Upper lobe of left lung (tissue), 6 donors: ENCODE results near the gene SMPD3. TPM values are rescaled to one million over a fixed set of nuclear protein-coding genes. Genes with fewer than 3 reads are reported as not detected.

Experiments
- ATAC-seq, 2 donors: fragments of 200-7000 bp; cut with Tn5 transposase; one replicate each; pipeline ENCODE4 v1.9.1; 2022; ENCODE audit warnings: mild to moderate bottlenecking in 2 of 2, moderate library complexity in 2 of 2; ENCODE audit not compliant: low FRiP score in 2 of 2
- DNase-seq, 2 donors: peaks; one replicate each; pipeline ENCODE4 v3.0.0-alpha.2; 2019 to 2020
- H3K27ac ChIP-seq, 4 donors: fragments of 200-600 bp; sonication (generic); one replicate each; pipeline ENCODE4 v1.5.1; 2016 to 2019
- H3K27me3 ChIP-seq, 4 donors: fragments of 200-600 bp; sonication (generic); one replicate each; pipeline ENCODE4 v1.5.1; 2017 to 2019
- H3K36me3 ChIP-seq, 4 donors: fragments of 200-600 bp; sonication (generic); one replicate each; pipeline ENCODE4 v1.5.1; 2016 to 2019
- H3K4me1 ChIP-seq, 4 donors: fragments of 200-600 bp; sonication (generic); one replicate each; pipeline ENCODE4 v1.5.1; 2018 to 2019
- H3K4me3 ChIP-seq, 4 donors: fragments of 200-600 bp; sonication (generic); one replicate each; pipeline ENCODE4 v1.5.1; 2017 to 2019; ENCODE audit warnings: mild to moderate bottlenecking in 2 of 4, moderate library complexity in 1 of 4
- H3K9me3 ChIP-seq, 4 donors: fragments of 200-600 bp; sonication (generic); one replicate each; pipeline ENCODE4 v1.5.1; 2018 to 2019
- CTCF ChIP-seq, 6 experiments: fragments of 450-650 bp in 4 of 6; fragments of 200-600 bp in 2 of 6; sonication (generic) in 2 of 6; IDR thresholded peaks; one replicate each; pipeline ENCODE4 v1.5.1; 2016 to 2019; ENCODE audit warnings: antibody characterized with exemption in 6 of 6
- EP300 ChIP-seq, 4 donors: sonication (generic); formaldehyde crosslinking; IDR thresholded peaks; one replicate each; pipeline ENCODE4 v1.5.1; 2017; ENCODE audit warnings: antibody characterized with exemption in 4 of 4, control low read depth in 2 of 4
- POLR2A ChIP-seq, 4 donors: fragments of 450-650 bp; IDR thresholded peaks; one replicate each; pipeline ENCODE4 v1.5.1; 2016 to 2017; ENCODE audit warnings: antibody characterized with exemption in 4 of 4, mild to moderate bottlenecking in 2 of 4
- POLR2AphosphoS5 ChIP-seq, 2 donors: sonication (generic); formaldehyde crosslinking; IDR thresholded peaks; one replicate each; pipeline ENCODE4 v1.5.1; 2017; ENCODE audit warnings: antibody characterized with exemption in 2 of 2
- WGBS, 2 donors: methylation state at CpG; one replicate each; pipeline ENCODE4 v1.1.5; 2017 to 2018; 5-methylcytosine and 5-hydroxymethylcytosine counted together
- total RNA-seq, 6 donors: library from RNA; depleted of rRNA in 4 of 6; stranded (reverse); fragments of >200 nt in 4 of 6; gene quantifications; one replicate each; pipeline versions ENCODE4 v1.1.0 to v1.2.1, GENCODE V29; 2016 to 2021
- donor health status: DM: no; HTN: no; CAD: no; lungs with moderate emphysema.
- donor health status: DM: no; HTN: yes; CAD: no; lungs with severe emphysema.

The SMPD3 gene
- total RNA-seq, 6 donors from 2014 or later: 1.2 to 10.7 (median 3.2) TPM

- H3K27me3 ChIP-seq: no peaks in the 10 kb centered on the region
- H3K36me3 ChIP-seq: peaks cover 10 to 55% (median 15%) of the 10 kb centered on the region in 4 donors
- no peak overlapping the region for H3K27ac ChIP-seq
- ATAC-seq (no peak), DNase-seq (peak in 1 of 2 donors; percentile 3)
- H3K4me3 ChIP-seq: no peak overlapping the region
- peaks cover 0 to 10% (median 2%) of the 10 kb centered on the region in 4 donors for H3K4me1 ChIP-seq
- H3K9me3 ChIP-seq: no peaks in the 10 kb centered on the region
- TF ChIP-seq CTCF (IDR thresholded peaks at IDR 0.05): no peak
- TF ChIP-seq POLR2A (IDR thresholded peaks at IDR 0.05): no peak
- no peak for TF ChIP-seq EP300 (IDR thresholded peaks at IDR 0.05)
- no peak for TF ChIP-seq POLR2AphosphoS5 (IDR thresholded peaks at IDR 0.05)
- whole genome bisulfite sequencing, 2 donors: 90 to 99% methylated on average over 8 of the region's 8 CpGs
Observed at GRCh38 chr16:68324780-68325357, 123.4 kb downstream of the SMPD3 start.

- H3K27me3 ChIP-seq: no peaks in the 10 kb centered on the region
- H3K36me3 ChIP-seq: peaks cover 10 to 60% (median 16%) of the 10 kb centered on the region in 4 donors
- peak in 1 of 2 donors; percentile 6 for DNase-seq
- peaks cover 0 to 10% (median 2%) of the 10 kb centered on the region in 4 donors for H3K4me1 ChIP-seq
- TF ChIP-seq CTCF (IDR thresholded peaks at IDR 0.05): no peak
- no peak for ATAC-seq
- 92 to 94% methylated on average over 4 to 5 of the region's 5 CpGs for WGBS, 2 donors
- H3K9me3 ChIP-seq: no peaks in the 10 kb centered on the region
- H3K27ac ChIP-seq: no peak overlapping the region
- H3K4me3 ChIP-seq: no peak overlapping the region
Observed at GRCh38 chr16:68324336-68324735, 124.0 kb downstream of the SMPD3 start.

GRCh38 chr16:68319185-68319908 is 129.0 kb downstream of the SMPD3 start:
- no peak overlapping the region for H3K27ac ChIP-seq
- DNase-seq (peak in 1 of 2 donors; percentile 36), ATAC-seq (no peak)
- no peak for TF ChIP-seq POLR2AphosphoS5 (IDR thresholded peaks at IDR 0.05)
- no peak for TF ChIP-seq CTCF (IDR thresholded peaks at IDR 0.05)
- no peak for TF ChIP-seq POLR2A (IDR thresholded peaks at IDR 0.05)
- no peak for TF ChIP-seq EP300 (IDR thresholded peaks at IDR 0.05)
- H3K27me3 ChIP-seq: no peaks in the 10 kb centered on the region
- H3K4me1 ChIP-seq: peaks cover 0 to 5% (median 0%) of the 10 kb centered on the region in 4 donors
- H3K9me3 ChIP-seq: no peaks in the 10 kb centered on the region
- 78 to 92% methylated on average over 6 of the region's 6 CpGs for WGBS, 2 donors
- H3K4me3 ChIP-seq: no peak overlapping the region
- H3K36me3 ChIP-seq: peaks cover 10 to 64% (median 17%) of the 10 kb centered on the region in 4 donors

- Histone ChIP-seq H3K27ac (no peak overlapping the region), H3K9me3 (no peaks in the 10 kb centered on the region), H3K36me3 (peaks cover 0 to 26% (median 14%) of the 10 kb centered on the region in 4 donors), H3K27me3 (no peaks in the 10 kb centered on the region), H3K4me3 (no peak overlapping the region), H3K4me1 (peaks cover 23 to 34% (median 29%) of the 10 kb centered on the region in 4 donors)
- ATAC-seq (no peak), DNase-seq (no peak)
- 91 to 94% methylated on average over 4 of the region's 4 CpGs for WGBS, 2 donors
- TF ChIP-seq EP300 (IDR thresholded peaks at IDR 0.05) (no peak), CTCF (IDR thresholded peaks at IDR 0.05) (no peak), POLR2A (IDR thresholded peaks at IDR 0.05) (no peak)
Observed at GRCh38 chr16:68313116-68313515, 135.2 kb downstream of the SMPD3 start.
